Ramos (cell line): ENCODE data around the gene SLC9A9.

ENCODE experiments used
- in situ Hi-C: fragments of 300-500 bp; cut with MboI; formaldehyde crosslinking; loops from one replicate; pipeline ENCODE4 v1.14.3; 2022; ENCODE audit warnings: low sequenced_read_pairs; ENCODE audit not compliant: unreplicated experiment

Gene SLC9A9

GRCh38 chr3:143764840-143765239 lies 83.4 kb downstream of the SLC9A9 start:
- in situ Hi-C loops: no loop called here

- in situ Hi-C loops: no loop called here
Observed at GRCh38 chr3:143763564-143764162, 84.6 kb downstream of the SLC9A9 start.

DNA sequence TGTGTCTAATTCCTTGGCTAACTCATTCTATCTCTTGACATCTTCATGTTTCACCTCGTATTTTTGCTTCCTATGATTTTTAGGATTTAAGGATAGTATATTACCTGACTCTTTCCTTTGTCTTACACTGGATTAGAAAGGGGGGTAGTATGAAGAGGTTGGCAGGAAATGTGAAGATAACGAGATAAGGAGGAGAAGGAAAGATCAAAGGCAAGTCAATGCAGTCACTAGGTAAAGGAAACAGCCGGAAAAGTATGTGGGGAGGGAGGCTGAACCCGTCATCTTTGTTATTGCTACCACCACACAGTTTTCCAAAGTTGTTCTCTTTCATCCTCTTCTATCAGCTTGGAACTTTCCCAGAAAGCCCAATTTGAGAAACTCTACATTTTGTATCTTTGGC lies 90.6 kb downstream of the SLC9A9 start:
- in situ Hi-C loops: no loop called here

GRCh38 chr3:143755978-143756377 lies 92.3 kb downstream of the SLC9A9 start:
- in situ Hi-C loops: no loop called here

DNA sequence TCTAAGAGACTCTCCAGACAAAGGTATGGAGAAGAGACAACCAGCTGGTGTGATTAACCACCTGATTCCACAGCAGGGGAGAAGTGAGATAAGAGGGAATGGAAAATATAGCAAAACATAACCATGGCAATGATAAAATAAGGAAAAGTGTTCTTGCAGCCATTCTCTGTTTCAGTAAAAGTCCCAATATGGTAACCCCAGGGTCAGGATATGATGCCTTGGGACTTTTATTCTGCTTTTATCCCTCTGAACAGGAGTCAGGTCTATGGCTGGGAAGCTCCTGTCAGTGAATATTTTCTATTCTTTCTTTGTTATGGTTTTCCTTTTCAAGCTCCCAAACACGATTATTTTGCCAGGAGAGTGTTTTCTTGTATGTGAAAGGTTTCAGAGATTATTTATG lies 94.2 kb downstream of the SLC9A9 start:
- in situ Hi-C loops: no loop called here

DNA sequence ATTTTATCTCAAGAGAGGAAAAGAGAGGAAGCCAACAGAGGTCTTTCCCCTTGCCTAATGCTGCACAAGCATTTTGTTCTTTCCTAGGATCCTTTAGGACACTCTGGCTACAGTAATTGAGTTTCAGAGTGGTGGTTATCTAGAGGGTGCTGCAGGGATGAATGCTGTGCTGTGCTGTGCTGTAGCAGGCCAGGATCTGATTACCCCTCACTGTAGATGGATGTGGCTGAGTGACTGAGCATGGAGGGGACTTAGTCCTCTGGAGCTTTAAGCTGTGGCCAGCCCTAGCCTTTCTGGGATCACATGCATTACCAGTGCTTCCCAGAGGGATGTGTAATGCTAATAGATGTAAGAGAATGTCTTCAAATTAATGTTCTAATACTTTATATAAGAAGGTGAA lies 94.8 kb downstream of the SLC9A9 start:
- in situ Hi-C loops: no loop called here

GRCh38 chr3:143753006-143753405 lies 95.3 kb downstream of the SLC9A9 start:
- in situ Hi-C loops: no loop called here

- in situ Hi-C loops: no loop called here
Observed at GRCh38 chr3:143751643-143752178, 96.6 kb downstream of the SLC9A9 start.

GRCh38 chr3:143750841-143751240 lies 97.4 kb downstream of the SLC9A9 start:
- in situ Hi-C loops: no loop called here

GRCh38 chr3:143749926-143750325 lies 98.3 kb downstream of the SLC9A9 start:
- in situ Hi-C loops: no loop called here

DNA sequence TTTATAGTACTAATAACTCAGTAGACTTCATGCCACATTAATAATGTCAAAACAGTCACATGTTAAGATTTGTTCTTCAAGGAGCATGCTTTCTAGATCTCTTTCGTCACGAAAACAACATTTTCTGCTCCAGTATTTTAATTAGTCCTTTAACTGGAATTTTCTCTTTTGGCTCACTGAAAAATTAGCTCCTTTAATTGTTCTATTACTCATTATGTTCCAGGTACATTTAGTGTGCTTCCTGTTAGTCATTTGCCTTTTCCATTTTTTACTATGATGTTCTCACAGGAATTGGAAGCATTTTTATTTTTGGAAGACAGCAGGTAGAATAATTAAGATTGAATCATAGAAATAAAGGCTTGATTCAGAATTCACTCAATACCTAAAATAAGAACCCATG lies 111.2 kb downstream of the SLC9A9 start:
- in situ Hi-C loops: no loop called here

DNA sequence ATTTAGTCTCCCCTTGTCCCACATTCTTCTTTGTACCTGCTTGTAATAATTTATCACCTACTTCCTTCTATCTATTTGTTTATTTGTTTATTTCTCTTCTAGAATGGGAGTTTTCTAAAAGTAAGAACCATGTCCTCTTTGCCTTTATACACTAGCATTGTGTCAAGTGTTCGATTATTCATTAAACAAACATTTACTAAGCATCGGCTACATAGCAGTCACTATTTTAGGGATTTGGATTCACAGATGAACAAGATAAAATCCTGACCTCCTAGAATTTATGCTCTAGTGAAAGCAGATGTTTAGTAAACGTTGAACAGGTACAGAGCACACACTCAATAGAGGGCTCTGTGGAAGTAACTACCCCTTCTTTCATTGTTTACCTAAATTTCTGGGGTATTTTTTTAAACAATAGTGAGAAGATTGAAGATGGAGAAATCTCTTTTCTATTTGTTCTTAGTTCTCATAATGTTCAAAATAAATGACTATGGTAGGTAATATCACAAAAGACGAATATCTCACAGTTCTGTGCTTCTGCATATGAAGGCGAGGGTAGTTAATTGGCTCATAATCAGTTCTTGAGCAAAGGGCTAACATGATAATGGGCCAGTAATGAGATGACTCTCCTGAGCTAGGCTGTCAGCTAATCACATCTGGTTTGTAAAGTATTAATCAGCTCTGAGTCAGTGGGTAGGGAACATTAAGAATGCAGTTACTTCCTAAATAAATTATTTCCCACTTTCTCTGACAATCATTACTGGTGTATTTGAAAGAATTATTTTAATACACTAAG lies 111.9 kb downstream of the SLC9A9 start:
- in situ Hi-C loops: no loop called here

DNA sequence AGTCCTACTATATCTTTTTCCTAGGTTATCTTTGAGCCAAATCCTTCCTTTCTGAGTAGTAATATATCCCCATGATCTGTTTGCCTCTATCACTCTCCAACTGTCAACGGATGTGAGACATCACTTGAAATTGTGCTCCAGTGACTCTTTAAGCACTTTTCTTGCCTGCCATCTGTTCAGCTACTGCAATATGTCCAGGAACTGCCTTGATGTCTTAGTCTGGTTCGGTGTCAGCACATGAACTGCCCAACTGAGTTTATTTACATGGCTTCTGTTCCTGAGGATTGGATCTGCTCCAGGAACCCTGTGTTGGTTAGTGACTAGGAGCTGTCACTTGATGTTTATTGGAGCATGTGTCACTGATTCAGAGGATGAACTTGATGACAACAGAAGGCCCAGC lies 116.5 kb downstream of the SLC9A9 start:
- in situ Hi-C loops: no loop called here

- in situ Hi-C loops: no loop called here
Observed at GRCh38 chr3:143731320-143731719, 116.9 kb downstream of the SLC9A9 start.

GRCh38 chr3:143727391-143727790 lies 120.9 kb downstream of the SLC9A9 start:
- in situ Hi-C loops: no loop called here

DNA sequence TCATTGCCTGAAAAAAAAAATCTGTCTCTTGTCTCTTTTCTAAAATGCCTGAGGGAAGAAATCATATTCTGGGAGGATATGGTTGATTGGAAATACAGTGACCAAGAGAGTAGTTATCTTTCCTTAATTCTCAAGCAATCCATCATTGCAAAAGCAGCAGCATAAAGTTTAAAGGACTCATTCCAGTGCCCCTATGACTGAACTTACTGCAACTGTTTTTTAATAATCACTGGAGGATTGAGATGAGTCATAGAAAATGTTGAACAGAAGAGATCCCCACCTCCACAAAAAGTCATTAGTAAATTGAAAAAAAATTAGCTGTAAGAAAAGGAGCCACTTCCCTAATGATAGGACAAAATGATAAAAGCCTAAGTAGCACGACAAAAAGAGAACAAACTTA lies 121.5 kb downstream of the SLC9A9 start:
- in situ Hi-C loops: no loop called here

DNA sequence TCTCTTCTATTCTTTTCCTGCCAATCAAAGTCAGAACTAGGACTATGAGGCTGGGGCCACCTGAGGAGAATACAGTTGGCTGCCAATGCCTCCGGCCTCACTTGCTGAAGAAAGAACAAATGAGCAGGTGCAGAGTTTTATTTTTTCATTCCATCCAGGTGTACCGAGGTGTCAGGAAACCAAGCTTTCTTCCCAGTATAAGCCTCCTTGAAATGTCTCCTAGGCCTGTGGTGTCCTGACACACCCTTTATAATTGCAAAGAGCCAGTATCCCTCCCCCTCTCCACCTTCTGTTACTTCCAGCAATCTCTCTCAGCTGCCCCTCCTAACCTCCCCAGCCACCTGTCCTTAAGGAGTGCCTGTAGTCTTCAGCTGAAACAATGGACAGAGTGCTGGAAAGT lies 127.9 kb downstream of the SLC9A9 start:
- in situ Hi-C loops: no loop called here

- in situ Hi-C loops: no loop called here
Observed at GRCh38 chr3:143718463-143718862, 129.8 kb downstream of the SLC9A9 start.

- in situ Hi-C loops: no loop called here
Observed at GRCh38 chr3:143716731-143717130, 131.5 kb downstream of the SLC9A9 start.

- in situ Hi-C loops: no loop called here
Observed at GRCh38 chr3:143712522-143712921, 135.7 kb downstream of the SLC9A9 start.

- in situ Hi-C loops: no loop called here
Observed at GRCh38 chr3:143707848-143708247, 140.4 kb downstream of the SLC9A9 start.
